GM19452 (cell line): Measurements from ENCODE around the gene MOB3A.

Experiments used
- ATAC-seq: cut with Tn5 transposase; IDR thresholded peaks from one replicate; pipeline ENCODE4 v1.9.1; 2021; ENCODE audit not compliant: unreplicated experiment

MOB3A gene

DNA sequence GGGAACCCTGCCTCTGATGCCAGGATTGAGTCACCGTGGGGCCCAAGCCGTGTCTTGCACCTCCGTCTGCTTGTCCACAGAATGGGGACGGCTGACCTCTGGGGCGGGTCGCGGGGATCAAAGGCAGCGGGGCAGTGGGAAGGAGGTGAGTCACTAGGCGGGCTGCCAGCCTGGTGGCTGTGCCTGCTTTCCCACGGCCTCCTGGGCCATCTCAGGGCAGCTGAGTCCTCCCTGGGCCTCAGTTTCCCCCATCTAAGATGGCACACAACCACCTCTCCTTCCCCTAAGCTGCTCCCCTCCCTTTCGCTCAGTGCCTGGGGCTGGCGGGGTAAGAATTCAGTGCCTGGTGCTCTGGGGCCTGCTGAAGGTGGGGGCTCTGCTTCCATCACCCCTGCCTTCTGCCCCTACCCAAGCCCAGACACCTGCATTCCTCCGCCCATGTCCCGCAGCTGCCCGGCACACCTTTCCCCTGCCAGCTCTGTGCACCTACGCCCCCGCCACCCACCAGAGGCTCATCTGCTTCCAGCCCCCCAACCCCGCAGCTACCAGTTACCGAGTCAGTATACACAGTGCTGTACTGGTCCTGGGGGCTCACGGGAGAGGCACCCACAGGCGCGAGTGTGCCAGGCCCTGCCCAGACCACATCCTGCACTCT is 48.5 kb downstream of the MOB3A start:
- ATAC-seq, result no peak

DNA sequence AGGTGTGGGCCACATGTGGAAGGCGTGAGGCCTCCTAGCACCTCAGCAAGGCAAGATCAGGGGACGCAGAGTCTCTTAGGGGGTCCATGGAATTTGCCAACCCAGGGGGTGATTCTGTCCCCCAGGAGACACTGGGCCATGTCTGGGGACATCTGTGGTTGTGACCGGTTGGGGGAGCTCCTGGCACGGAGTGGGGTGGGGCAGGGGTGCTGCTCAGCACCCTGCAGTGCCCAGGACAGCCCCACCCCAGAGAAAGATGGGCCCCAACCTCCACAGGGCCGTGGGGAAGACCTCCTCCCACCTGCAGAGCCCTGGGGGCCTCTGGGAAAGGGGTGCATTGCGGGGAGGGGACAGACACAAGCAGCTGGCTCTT is 49.1 kb downstream of the MOB3A start:
- ATAC-seq, result no peak

DNA sequence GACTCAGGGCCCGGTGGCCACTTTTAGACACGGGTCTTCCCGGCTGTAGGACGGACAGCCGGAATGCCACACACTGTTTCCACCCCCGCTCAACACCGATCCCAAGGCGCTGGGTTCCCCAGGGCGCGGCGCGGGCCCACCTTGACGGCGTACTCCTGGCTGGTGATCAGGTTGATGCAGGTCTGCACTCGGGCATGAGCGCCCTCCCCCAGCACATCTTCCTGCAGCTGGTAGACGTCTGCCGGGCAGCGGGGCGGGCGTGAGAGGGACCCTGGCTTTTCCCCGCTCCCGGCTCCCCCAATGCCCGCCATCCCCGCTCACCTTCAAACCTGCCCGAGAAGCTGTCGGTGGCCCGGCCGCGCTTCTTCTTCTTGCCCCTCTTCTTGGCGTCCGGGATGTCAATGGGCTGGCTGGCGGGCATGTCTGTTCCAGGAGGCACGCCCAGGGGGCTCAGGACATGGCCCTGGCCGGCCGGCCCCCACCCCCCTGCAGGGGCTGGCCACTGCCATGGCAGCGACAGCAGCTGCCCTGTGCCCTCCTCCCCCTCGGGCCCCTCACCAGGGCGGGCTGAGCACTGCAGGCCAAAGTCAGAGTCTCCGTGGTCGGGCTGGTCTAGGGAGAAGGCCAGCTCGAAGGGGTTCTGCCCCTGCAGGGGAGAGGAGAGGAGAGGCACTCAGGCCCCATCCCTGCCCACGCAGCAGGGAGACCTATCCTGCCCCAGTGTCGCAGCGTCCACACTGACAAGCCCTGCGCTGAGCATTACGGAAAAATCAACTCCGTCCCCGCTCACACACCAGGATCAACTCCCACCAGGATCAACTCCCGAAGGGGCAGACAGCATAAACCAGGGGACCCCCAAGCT is 49.8 kb downstream of the MOB3A start:
- ATAC-seq, result no peak

DNA sequence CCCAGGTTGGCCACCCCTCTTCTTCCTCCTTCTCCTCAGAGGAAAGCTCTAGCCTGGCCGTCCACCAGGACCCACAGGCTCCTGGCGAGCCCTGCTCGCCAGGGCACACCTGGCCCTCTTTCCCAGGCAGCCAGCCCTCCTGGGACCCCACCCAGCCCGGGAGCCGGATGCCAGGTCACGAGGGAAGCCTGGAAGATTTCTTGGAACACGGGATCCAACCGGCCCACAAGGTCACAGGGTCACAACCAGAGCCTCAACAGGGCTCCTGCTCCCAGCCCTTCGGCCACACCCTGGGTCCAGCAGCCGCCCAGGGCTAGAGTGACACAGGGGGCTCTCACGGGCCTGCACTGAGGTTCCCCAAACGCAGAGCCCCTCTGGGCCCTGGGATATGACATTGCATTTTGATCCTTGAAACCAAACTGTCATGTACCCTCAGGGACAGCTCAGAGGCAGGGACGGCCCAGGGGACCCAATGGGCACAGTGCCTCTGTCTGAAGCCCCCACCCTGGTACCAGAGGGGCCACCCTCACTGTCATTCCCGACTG is 50.6 kb downstream of the MOB3A start:
- ATAC-seq, result no peak

DNA sequence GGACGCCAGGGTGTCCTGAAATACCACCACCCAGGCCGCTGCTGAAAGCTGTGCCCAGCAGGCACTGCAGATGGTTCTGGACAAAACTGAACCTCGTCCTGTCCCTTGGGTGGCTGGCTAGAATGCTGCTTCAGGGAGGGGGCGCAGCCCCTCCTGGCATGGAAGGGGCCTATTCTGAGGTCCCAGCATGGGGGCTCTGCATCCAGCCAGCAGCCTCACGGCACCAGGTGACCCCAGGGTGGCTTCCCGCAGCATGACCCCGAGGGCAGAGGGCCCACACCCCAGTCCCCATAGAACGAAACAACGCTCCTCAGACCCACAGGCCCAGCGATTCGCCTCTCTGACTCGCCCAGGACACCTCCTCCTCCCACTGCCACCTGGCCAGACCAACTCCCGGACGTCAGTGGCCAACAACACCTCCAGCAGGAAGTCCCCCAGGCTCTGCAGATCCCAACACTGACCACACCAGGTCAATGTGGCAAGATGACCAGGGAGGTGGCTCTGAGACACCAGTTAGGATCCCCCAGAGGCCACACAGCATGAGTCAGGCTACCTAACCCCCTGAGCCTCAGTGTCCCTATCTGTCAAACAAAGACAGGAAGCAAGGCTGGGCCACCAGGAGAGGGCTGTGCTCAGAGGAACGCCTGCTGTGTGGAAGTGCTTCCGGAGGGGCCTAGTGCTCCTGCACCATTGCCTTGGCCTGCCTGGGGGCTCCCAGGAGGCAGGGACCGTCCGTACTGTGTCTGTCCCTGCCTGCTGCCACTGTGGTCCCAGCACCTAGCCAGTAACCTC is 51.2 kb downstream of the MOB3A start:
- no peak for ATAC-seq

DNA sequence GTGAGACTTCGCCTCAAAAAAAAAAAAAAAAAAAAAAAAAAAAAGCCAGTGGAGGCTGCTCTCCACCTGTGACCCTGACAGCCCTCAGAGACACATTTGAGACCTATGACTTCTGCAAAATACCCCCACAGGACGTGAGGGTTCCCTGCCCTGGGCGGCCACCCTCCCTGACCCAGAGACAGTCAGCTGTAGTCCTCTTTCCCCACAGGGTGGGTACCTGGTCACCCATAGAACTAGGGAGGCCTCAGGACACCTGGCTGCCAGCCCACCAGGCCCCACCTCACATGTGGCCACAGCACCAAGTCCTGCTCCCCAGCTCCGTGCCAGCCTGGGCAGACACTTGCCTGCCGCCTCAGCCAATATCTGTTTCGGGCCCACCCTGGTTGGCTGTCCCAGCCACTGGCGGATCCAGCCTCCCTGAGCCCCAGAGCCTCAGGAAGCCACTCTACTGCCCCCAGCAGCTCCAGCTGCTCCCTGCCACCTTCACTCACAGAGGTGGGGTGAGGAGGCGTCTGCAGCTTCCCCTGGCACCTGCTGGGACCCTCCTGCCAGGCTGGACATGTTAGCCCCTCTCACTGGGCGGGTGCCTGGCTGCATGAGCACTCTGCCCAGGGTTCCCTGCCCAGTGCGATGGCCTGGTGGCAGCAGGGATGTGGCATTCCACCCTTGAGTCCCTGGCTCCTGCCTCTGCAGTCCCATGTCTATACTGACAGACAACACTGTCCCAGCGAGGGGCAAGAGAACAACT is 52.0 kb downstream of the MOB3A start:
- ATAC-seq, result no peak

DNA sequence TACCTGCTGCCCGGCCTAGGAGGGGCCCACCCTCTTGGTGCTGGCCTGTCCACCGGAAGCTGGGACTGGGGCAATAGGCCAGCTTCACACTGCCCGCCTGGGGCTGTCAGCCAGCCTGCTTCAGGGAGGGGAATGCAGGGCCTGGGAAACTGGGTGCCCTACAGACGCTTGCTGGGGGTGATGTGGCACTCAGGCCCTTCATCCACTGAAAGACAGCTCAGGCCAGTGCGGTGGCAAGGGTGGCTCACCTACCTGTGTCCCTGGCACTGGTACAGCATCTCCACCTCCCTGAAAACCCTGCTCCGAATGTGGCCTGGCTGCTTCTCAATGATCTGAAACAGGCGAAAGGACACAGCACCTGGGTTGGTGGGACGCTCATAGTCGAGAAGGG is 52.9 kb downstream of the MOB3A start:
- no peak for ATAC-seq

DNA sequence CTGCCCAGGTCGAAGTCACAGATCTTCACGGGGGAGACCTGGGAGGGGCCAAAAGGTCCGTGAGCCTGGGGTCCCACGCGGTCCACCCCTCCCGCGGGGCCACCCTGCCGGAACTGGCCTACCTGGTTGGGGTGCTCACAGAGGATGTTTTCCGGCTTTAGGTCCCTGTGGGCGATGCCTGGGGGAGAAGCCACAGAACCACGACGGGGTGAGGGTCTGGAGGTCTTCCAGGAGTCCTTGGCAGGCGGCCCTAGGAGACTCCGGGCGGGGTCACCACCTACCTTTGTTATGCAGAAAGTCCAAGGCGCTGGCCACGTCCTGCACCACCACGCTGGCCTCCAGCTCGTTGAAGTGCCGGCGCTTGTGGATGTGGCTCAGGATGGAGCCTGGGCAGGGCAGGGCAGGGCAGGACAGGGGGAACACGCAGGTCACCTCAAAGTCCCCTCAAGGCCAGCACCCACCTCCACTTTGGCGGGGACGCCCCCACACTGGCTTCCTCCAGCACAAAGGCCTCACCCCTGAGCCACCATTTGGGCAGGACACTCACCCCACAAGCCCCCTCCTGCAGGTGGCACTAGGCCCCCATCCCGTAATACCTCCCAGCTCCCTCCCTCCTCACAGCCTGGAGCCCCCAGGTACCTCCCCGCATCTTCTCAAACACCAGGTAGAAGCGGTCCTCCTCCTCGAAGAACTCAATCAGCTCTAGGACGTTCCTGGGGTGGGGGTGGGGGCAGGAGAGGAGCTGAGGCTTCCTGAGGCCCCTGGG is 53.5 kb downstream of the MOB3A start:
- ATAC-seq, result no peak

DNA sequence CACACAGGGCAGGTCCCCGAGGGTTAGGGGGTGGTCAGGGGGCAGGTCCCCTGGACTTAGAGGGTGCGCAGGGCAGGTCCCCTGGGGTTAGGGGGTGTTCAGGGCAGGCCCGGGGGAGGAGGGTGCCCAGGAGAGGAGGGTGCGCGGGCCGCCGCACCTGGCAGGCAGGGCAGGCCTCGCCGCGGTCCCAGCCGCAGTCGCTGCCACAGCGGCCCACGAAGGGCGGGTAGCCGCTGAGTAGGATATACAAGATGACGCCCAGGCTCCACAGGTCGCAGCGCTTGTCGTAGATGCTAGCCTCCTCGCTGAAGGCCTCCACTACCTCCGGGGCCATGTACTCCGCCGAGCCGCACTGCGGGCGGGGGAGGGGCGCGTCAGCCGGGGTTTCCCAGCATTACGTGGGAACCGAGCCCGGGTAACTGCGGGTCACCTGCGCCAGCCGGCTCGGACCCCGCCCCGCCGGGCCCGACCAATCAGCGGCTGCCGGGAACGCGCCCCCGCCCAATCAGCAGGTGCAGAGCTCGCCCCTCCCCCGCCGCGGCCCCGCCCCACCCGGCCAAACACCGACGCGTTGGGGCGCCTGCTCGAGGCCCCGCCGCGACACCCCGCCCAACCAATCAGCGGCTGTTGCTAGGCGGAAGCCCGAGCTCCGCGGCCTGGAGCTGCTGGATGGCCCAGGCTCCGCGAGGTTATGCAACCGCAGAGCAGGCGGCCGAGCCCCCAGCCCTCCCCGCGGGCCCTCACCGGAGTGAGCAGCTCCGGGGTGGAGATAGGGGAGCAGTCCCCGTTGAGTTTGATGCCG is 54.2 kb downstream of the MOB3A start:
- ATAC-seq, result peak; percentile 53

DNA sequence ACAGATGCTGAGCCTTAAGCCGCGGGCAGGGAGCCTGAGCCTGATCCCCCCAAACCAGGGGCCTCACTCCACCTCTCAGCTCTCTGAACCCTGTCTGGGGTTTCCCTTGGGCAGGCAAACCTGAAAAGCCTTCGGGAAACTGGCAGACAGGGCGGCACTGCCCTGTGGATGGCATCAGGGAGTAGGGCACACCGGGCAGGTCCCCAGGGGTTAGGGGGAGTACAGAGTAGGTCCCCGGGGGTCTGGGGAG is 54.8 kb downstream of the MOB3A start:
- no peak for ATAC-seq

DNA sequence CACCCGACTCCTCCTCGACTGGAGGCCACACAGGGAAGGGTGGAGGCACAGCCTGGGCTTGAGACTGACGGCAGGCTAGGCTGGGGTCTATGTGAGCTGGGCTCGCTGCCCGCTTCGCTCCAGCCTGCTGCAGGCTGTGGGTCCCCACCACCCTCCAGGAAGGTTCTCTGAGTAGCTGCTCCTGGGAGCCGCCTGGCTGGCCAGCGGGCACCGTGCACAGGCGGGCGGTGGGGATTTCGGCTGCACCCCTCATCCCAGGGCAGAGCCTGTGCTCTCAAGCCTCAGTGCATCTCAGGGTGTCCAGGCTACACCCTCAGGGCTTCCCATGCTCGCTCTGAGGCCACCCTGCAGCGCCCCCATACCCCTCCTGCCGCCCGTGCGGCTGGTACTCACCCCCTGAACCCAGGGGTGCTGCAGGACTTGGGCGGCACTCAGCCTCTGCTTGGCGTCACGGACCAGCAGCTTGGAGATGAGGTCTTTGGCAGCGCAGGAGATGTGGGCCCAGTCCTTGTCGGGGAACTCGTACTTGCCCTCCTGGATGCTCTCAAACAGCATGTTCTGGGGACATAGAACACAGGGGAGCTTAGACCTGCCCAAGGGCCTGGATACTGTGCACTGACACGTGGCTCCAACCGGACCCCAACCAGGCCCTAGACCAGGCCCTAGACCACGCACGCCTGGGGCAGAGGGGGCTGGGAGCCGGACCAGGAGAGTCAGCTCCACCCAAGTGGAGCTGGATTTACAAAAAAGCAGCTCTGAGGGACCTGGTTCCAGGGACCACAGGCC is 55.3 kb downstream of the MOB3A start:
- ATAC-seq, result no peak

DNA sequence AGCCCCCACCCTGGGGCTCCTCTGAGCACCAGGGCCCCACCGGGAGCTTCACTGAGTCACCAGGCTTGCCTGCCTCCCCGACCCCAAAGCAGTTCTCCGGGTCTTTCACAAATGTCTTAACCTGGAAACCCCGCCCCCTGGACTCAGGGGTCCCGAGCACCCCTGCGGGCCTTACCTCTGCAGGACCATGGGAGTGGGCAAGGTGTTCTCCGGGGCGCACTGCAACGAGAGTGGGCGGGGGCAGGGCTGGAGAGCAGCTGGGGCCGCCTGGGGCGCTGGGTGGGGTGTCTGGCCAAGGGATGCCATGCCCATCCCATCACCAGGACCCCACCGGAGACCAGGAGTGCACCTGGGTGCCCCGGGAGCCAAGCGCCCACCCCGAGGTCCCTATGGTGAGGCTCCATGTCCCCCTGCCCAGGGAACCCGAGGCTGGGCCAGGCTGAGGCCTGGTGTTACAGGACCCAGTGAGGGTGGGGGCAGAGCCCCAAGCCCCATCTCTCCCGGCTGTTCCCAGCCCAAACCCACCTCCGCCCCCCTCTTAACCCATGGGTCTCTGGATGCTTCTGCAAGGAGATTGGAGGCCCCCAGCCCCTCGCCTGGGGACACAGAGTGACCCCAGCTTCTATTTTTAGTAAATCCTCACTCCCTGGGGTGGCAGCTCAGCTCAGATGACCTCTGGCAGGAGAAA is 56.0 kb downstream of the MOB3A start:
- ATAC-seq, result no peak

DNA sequence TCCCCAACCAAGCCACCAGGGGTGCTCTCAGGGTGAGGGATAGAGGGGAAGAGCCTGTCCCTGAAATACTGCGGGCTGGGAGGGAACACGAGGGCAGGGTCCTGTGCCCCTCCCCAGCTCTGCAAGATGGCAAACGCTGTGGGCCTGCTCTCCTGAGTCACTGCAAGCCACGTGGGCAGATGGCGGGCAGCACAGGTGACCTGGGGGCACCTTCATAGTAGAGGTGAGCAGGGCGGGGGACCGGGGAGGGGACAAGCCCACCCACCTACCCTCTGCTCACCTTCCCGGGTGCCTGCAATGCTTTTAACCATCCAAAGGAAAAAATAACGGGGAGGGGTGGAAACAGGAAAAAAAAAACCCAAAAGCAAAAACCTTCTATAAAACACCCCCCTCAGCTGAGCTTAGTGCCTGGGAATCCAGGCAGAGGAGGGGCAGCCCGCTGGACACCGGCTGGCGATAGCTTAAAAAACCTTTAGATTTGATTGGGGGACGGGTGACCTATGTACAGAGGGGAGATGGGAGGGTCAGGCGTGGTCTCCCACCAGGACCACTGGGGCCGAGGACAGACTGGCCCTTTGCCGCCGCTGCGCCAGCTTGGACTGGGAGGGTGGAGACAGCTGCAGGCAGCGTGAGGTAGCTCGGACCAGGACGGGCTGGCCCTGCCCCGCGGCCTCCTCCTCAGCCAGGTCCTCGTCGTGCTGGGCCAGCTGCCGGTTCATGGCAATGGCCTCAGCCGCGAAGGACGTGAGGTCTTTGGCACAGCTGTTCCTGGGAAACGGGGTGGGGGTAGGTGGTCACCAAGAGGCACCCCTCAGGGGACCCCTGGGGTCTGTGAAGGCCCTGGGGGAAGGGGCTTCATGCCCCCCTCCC is 56.8 kb downstream of the MOB3A start:
- ATAC-seq, result no peak

DNA sequence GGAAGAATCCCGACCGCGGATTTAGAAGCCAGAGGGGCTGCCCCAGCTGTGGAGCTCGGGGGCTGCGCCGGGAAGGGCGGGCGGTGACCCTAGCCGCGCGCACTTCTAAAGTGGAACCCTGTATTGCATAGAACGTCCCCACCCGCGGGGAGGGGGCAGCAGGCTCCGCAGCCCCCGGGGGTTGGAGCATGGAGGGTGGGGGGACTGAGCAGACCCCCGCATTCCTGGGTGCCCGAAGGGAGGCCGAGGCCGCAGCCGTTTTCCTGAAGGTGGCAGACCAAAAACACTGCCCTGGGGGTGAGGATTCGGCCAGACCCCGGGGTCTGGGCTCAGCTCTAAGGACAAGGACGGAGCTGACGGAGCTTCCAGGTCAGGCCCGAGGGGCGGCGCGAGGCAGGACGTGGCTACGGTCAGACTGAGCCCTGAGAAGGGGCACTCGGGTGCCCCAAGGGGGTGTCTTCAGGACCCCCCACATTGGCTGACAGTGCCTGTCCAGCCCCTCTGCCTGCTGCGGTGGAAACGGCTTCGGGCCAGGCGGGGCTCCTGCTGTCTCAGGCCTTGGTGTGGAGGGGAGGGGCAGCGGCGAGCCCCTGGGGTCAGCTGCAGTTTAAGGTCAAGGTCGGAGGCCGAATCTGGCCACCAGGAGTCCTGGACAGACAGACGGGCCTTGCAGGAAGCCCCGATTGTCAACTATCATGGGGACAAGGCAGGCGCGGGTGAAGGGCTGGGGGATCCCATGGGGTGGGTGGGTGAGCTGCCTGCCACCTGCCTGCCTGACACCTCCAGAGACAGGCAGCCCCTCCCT is 57.6 kb downstream of the MOB3A start:
- ATAC-seq, result no peak

DNA sequence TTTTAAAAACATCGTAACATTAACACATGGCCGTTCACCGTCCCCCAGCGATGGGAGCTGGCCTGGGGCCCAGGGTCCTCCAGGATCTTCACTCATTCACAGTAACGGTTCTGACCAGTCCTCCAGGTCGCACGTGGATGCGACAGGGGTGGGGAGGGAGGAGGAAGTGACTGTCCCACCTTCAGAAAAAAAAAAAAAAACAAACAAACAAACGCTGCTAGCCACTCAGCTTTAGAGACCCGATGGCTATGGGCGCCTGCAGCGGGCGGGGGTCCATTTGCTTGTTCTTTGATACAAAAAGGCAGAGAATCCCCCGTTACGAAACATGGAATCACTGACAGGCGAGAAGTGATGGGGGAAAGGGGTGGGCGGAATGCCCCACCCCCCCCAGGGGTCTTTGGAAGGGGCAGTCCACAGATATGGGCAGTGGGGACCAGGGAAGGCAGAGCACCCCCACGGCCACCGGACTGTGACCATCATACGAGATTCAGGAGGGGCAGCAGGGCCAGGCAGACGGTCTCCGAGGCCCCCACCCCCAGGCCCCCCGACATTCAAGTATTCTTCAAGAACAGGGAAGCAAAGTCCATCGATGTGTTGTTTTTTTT is 58.4 kb downstream of the MOB3A start:
- no peak for ATAC-seq

DNA sequence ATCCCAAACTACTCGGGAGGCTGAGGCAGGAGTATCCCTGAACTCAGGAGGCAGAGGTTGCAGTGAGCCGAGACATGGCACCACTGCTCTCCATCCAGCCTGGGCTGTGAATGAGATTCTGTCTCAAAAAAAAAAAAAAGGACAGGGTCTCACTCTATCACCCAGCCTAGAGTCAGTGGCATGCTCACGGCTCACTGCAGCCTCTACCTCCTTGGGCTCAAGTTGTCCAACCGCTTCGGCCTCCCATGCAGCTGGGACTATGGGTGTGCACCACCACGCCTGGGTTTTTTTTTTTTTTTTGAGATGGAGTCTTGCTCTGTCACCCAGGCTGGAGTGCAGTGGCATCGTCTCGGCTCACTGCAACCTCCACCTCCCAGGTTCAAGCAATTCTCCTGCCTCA is 59.7 kb downstream of the MOB3A start:
- no peak for ATAC-seq
